GM23338 (cell line): ENCODE measurements around the gene NUP153.

ENCODE experiments used
- EZH2 ChIP-seq: fragments of 200-600 bp; sonication (generic); IDR thresholded peaks from one replicate; pipeline ENCODE4 v1.8.0; 2017; ENCODE audit warnings: antibody characterized with exemption, mild to moderate bottlenecking, low read depth; ENCODE audit not compliant: unreplicated experiment
- JUNB ChIP-seq: IDR thresholded peaks from one replicate; pipeline ENCODE4 v1.6.1; 2016; ENCODE audit warnings: antibody characterized with exemption; ENCODE audit not compliant: unreplicated experiment
- POLR2AphosphoS5 ChIP-seq: IDR thresholded peaks from 2 replicates; pipeline ENCODE4 v1.6.1; 2016; ENCODE audit warnings: antibody characterized with exemption, low read depth
- TF ChIP-seq, protein P1 (sequence below): IDR thresholded peaks from one replicate; pipeline ENCODE4 v1.6.1; 2018; ENCODE audit warnings: antibody characterized with exemption; ENCODE audit not compliant: unreplicated experiment
- TF ChIP-seq, protein P2 (sequence below), 2 experiments: fragments of 200-600 bp in 1 of 2; sonication (generic) in 1 of 2; conservative IDR thresholded peaks; 2 replicates each; pipeline versions ENCODE4 v1.5.1 to v1.6.1; 2016 to 2017; ENCODE audit warnings: antibody characterized with exemption in 2 of 2, low read depth in 2 of 2, mild to moderate bottlenecking in 2 of 2, moderate library complexity in 1 of 2
- TF ChIP-seq, protein P3 (sequence below): IDR thresholded peaks from 2 replicates; pipeline ENCODE4 v1.6.1; 2016; ENCODE audit warnings: antibody characterized with exemption

DNA sequence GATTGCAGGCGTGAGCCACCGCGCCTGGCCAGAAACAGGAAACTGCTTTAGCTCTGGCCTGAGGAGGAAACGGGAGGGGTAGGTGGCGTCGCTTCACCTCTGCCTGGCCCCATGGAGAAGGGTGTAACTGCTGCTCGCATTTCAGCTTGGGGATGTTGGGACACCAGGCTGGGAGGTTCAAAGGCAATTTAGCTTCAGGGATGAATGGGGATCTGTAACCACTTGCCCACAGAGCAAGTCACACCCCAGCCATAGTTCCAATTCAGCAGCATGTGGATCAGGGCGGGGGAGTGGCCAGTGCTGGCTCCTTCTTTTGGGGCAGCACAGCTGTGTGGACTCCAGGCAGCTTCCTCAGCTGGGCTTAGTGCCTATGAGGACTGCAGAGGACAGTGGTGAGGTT, 34.8 kb upstream of the NUP153 start:
- TF ChIP-seq, protein P1, sequence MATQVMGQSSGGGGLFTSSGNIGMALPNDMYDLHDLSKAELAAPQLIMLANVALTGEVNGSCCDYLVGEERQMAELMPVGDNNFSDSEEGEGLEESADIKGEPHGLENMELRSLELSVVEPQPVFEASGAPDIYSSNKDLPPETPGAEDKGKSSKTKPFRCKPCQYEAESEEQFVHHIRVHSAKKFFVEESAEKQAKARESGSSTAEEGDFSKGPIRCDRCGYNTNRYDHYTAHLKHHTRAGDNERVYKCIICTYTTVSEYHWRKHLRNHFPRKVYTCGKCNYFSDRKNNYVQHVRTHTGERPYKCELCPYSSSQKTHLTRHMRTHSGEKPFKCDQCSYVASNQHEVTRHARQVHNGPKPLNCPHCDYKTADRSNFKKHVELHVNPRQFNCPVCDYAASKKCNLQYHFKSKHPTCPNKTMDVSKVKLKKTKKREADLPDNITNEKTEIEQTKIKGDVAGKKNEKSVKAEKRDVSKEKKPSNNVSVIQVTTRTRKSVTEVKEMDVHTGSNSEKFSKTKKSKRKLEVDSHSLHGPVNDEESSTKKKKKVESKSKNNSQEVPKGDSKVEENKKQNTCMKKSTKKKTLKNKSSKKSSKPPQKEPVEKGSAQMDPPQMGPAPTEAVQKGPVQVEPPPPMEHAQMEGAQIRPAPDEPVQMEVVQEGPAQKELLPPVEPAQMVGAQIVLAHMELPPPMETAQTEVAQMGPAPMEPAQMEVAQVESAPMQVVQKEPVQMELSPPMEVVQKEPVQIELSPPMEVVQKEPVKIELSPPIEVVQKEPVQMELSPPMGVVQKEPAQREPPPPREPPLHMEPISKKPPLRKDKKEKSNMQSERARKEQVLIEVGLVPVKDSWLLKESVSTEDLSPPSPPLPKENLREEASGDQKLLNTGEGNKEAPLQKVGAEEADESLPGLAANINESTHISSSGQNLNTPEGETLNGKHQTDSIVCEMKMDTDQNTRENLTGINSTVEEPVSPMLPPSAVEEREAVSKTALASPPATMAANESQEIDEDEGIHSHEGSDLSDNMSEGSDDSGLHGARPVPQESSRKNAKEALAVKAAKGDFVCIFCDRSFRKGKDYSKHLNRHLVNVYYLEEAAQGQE = no peak
- TF ChIP-seq, protein P2, sequence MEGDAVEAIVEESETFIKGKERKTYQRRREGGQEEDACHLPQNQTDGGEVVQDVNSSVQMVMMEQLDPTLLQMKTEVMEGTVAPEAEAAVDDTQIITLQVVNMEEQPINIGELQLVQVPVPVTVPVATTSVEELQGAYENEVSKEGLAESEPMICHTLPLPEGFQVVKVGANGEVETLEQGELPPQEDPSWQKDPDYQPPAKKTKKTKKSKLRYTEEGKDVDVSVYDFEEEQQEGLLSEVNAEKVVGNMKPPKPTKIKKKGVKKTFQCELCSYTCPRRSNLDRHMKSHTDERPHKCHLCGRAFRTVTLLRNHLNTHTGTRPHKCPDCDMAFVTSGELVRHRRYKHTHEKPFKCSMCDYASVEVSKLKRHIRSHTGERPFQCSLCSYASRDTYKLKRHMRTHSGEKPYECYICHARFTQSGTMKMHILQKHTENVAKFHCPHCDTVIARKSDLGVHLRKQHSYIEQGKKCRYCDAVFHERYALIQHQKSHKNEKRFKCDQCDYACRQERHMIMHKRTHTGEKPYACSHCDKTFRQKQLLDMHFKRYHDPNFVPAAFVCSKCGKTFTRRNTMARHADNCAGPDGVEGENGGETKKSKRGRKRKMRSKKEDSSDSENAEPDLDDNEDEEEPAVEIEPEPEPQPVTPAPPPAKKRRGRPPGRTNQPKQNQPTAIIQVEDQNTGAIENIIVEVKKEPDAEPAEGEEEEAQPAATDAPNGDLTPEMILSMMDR (conservative IDR thresholded peaks at IDR 0.05; ENCODE audit: low read depth in 2 of 2) = no peak
- TF ChIP-seq EZH2 (no peak), JUNB (no peak), POLR2AphosphoS5 (no peak)
- TF ChIP-seq, protein P3, sequence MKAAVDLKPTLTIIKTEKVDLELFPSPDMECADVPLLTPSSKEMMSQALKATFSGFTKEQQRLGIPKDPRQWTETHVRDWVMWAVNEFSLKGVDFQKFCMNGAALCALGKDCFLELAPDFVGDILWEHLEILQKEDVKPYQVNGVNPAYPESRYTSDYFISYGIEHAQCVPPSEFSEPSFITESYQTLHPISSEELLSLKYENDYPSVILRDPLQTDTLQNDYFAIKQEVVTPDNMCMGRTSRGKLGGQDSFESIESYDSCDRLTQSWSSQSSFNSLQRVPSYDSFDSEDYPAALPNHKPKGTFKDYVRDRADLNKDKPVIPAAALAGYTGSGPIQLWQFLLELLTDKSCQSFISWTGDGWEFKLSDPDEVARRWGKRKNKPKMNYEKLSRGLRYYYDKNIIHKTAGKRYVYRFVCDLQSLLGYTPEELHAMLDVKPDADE = no peak
